Activated T-cell treated with anti-CD3 and anti-CD28 coated beads, Interleukin-2, amount 50 U/mL, for 24 hours (primary cell): ENCODE measurements around the gene ADCY5.

ENCODE experiments used
- DNase-seq: peaks from one replicate; pipeline ENCODE4 v3.0.0-alpha.2; 2020
- H3K27ac Mint-ChIP-seq: 2 replicates; pipeline ENCODE4 v1.8.0; 2020; ENCODE audit warnings: mild to moderate bottlenecking, mixed read lengths
- H3K27me3 Mint-ChIP-seq: 2 replicates; pipeline ENCODE4 v1.8.0; 2020; ENCODE audit warnings: mixed read lengths
- H3K36me3 Mint-ChIP-seq: 2 replicates; pipeline ENCODE4 v1.8.0; 2020; ENCODE audit warnings: low read depth, mixed read lengths
- H3K4me1 Mint-ChIP-seq: 2 replicates; pipeline ENCODE4 v1.8.0; 2020; ENCODE audit warnings: low read depth, mixed read lengths
- H3K4me3 Mint-ChIP-seq: 2 replicates; pipeline ENCODE4 v1.8.0; 2020; ENCODE audit warnings: mild to moderate bottlenecking, moderate library complexity, mixed read lengths
- H3K9me3 Mint-ChIP-seq: 2 replicates; pipeline ENCODE4 v1.8.0; 2020; ENCODE audit warnings: mixed read lengths

ADCY5 gene

DNA sequence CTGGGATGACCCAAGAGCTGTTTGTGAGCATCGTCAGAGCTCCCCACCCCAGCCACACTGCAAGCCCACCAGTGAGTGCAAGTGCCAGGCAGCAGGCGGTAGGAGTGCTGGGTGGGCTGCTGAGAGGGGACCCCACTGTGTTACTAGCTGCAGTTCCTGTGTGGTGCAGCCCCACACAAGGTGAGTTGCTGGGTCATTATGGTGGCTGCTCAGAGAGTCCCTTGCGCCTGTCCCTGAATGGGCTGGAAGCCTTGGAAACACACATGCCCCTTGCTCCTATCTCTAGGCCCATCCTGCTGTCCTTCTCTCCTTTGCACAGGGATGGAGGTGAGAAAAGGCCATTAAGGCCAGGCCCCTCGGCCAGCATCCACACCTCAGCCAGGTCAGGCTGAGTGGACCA is 163.4 kb downstream of the ADCY5 start:
- Mint-ChIP-seq H3K9me3 (peaks cover 3% of the 10 kb centered on the region), H3K27me3 (peaks cover 7% of the 10 kb centered on the region), H3K36me3 (no peaks in the 10 kb centered on the region)

DNA sequence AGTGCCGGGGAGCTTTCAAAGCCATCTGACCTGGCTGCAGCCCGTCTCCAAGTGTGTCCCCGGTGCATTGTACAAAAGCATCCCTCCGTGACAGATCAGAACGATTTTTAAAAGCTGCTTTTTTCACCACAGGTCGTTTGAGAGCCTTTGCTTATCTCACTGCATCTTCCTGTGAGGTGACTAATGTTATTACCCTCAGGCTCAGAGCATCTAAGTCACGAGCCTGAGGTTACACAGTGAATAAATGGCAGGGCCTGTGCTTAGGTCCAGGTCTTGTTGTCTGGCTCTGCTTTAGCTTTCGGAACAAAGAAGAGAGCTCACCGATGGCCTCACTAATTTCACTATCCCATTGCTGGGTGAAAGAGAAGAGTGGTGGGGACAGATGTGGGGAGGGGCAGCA is 163.8 kb downstream of the ADCY5 start:
- no peak for DNase-seq
- H3K4me3 Mint-ChIP-seq, result no peak overlapping the region
- H3K4me1 Mint-ChIP-seq, result no peaks in the 10 kb centered on the region
- H3K36me3 Mint-ChIP-seq, result no peaks in the 10 kb centered on the region
- peaks cover 7% of the 10 kb centered on the region for H3K27me3 Mint-ChIP-seq
- no peak overlapping the region for H3K27ac Mint-ChIP-seq
- H3K9me3 Mint-ChIP-seq, result peaks cover 3% of the 10 kb centered on the region

More for the DNA sequence above, 163.4 kb downstream of the ADCY5 start:
- no peak for DNase-seq
- Mint-ChIP-seq H3K4me1 (no peaks in the 10 kb centered on the region), H3K27ac (no peak overlapping the region), H3K4me3 (no peak overlapping the region)

DNA sequence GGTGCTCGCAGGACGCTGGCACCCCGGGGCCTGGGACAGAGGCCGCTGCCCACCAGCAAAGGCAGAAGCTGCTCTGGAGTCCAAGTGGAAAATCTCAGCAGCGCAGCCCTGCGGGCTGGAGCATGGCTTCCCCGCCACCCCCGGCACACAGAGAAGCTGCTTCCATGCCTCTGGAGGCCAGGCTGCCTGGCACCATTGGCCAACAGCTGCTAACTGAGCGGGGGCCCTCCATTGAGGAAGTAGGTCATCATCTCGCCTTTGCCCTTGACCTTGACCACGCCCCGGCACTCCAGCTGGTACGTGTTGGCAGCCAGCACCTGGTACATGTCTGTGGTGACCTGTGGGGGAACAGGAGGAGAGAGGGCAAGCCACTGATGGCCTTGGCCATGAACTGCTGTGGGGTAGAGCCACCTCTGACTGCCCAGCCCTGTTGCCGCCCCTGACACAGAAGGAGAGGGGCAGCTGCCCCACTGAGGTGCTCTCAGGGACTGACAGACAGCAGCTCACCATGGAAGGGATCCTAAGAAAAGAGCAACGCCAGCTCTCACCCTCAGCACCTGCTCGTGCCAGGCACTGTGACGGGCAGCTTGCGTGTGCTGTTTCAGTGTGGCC is 164.4 kb downstream of the ADCY5 start:
- Mint-ChIP-seq H3K27ac (no peak overlapping the region), H3K4me3 (no peak overlapping the region), H3K27me3 (peaks cover 7% of the 10 kb centered on the region), H3K36me3 (no peaks in the 10 kb centered on the region), H3K4me1 (no peaks in the 10 kb centered on the region), H3K9me3 (no peaks in the 10 kb centered on the region)
- no peak for DNase-seq

DNA sequence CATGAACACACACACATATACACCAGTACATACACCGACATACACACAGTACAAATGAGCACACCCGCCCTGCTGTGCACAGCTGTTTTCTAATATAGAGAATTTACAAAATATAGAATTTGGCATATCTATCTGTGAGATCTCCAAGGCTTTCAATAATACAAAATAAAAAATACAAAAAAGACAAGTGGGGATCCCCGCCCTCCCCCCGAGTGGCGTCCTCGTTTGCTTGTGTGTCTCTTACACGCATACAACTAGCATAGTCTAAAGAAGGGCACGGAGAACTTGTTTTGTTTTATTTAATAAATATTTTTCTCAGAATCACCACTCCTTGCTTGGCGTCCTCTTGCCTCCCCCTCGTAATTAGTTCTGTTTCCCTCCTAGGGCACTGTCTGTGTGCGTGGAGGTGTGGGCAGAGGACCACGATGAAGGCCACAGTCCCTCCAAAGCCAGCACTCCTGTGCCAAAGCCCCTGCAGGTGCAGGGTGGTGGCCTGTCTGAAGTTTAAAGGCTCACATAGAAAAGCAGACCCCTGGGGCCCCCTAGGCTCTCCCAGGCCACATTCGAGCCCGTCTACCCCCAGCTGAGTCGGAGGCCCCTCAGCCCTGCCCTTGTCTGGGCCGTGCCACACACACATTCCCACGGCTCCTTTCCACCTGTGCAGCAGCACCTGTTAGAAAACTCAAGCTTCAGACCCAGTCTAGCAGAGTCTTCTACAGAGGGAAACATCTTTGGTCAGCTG is 165.1 kb downstream of the ADCY5 start:
- no peak overlapping the region for H3K4me3 Mint-ChIP-seq
- H3K27ac Mint-ChIP-seq, result no peak overlapping the region
- H3K4me1 Mint-ChIP-seq, result no peaks in the 10 kb centered on the region
- no peak for DNase-seq
- no peaks in the 10 kb centered on the region for H3K9me3 Mint-ChIP-seq
- peaks cover 7% of the 10 kb centered on the region for H3K27me3 Mint-ChIP-seq
- no peaks in the 10 kb centered on the region for H3K36me3 Mint-ChIP-seq

DNA sequence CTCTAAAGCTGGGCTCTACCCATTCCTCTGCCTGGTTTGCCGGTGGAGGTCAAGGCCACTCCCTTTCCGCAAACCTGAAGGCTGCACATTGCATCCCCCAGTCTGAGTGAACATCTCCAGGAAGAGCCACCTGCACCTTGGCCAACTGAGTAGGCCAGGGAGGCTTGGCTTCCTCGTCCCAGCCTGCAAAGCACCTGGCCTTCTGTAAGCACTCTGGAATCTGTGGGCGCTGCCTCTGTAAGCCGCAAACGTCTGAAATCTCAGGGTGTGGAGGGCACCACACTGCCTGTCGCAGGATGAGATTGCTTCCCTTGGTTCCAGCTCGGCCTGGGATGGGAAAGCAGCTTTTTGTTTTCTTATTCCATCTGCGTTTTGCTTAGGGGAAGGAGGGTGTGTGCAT is 165.8 kb downstream of the ADCY5 start:
- no peak overlapping the region for H3K4me3 Mint-ChIP-seq
- no peaks in the 10 kb centered on the region for H3K4me1 Mint-ChIP-seq
- DNase-seq, result no peak
- H3K36me3 Mint-ChIP-seq, result no peaks in the 10 kb centered on the region
- peaks cover 7% of the 10 kb centered on the region for H3K27me3 Mint-ChIP-seq
- H3K9me3 Mint-ChIP-seq, result no peaks in the 10 kb centered on the region
- no peak overlapping the region for H3K27ac Mint-ChIP-seq

DNA sequence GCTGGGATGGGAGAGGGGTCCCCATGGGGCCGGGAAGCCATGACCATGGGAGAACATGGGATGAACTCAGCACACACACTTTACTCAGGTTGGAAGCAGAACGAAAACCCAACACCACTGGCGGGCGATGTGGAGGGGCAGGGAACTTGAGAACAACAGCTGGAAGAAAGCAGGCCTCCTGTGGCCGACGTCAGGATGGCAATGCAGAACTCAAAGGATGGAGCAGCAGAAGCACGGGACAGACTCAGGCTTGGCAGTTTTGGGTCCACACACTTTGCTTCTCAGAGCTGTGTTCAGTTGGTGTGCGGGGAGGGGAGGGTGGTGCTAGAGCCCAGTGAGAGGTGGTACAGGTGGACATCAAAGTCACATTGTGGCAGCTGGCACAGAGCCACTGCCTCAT is 166.4 kb downstream of the ADCY5 start:
- no peak overlapping the region for H3K4me3 Mint-ChIP-seq
- H3K9me3 Mint-ChIP-seq, result no peaks in the 10 kb centered on the region
- H3K27me3 Mint-ChIP-seq, result peaks cover 5% of the 10 kb centered on the region
- no peaks in the 10 kb centered on the region for H3K36me3 Mint-ChIP-seq
- H3K27ac Mint-ChIP-seq, result no peak overlapping the region
- H3K4me1 Mint-ChIP-seq, result no peaks in the 10 kb centered on the region
- DNase-seq, result no peak

DNA sequence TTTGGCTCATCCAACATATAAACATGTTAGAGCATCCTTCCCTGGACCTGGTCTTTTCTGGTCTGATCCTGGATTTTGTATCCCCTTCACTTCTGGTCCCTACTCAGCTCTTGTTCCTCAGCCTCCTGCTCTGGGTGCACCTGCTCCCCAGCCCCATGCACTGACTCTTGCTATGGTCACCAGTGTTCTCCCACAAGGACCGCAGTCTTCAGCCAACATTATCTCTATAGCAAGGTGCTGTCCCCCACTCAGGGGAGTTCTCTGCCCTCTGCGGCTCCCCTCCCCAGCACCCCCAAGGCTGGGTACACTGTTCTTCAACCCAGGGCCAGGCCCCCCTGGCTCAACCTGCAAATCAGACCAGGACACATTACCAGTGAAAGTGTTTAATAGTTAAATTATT is 167.0 kb downstream of the ADCY5 start:
- DNase-seq, result no peak
- Mint-ChIP-seq H3K4me3 (no peak overlapping the region), H3K9me3 (no peaks in the 10 kb centered on the region), H3K4me1 (peaks cover 2% of the 10 kb centered on the region), H3K27me3 (no peaks in the 10 kb centered on the region), H3K36me3 (no peaks in the 10 kb centered on the region), H3K27ac (no peak overlapping the region)

DNA sequence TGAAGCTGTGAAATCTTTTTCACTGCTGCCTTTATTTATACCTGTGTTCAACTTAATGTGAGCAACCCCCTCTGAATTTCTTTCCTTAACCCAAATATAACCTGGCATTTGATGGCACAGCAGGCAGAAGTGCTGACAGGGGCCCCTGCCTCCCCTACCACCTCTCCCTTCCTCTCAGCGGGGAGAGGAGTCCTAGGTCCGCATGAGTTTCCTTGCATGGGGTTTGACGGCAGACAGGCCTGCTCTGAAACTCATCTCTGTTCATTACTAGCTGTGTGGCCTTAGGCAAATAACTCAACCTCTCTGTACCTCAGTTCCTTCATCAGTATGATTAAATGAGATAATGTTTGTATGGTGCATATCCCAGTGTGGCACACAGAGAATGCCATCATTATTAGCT is 167.5 kb downstream of the ADCY5 start:
- DNase-seq, result no peak
- no peak overlapping the region for H3K4me3 Mint-ChIP-seq
- H3K4me1 Mint-ChIP-seq, result peaks cover 6% of the 10 kb centered on the region
- H3K27ac Mint-ChIP-seq, result no peak overlapping the region
- H3K9me3 Mint-ChIP-seq, result no peaks in the 10 kb centered on the region
- H3K36me3 Mint-ChIP-seq, result no peaks in the 10 kb centered on the region
- no peaks in the 10 kb centered on the region for H3K27me3 Mint-ChIP-seq

DNA sequence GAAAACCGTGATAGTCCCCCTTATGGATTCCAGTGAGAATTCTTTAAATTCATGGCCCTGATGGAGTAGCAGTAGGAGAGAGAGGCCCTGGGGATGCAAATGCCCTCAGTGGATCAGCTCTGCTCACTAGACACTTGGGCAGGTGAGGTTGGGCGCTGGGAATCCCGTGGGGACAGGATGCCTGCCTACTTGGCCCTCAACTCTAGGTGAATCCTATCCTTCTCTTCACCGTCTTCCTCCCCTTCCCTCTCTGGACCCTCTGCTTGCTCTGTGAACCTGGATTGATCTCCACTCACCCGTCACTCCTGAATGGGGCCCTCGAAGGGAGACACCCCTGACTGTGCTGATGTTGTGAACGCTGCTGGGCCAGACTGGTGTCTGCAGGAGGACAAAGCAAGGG is 169.8 kb downstream of the ADCY5 start:
- no peaks in the 10 kb centered on the region for H3K36me3 Mint-ChIP-seq
- H3K4me3 Mint-ChIP-seq, result no peak overlapping the region
- no peaks in the 10 kb centered on the region for H3K9me3 Mint-ChIP-seq
- H3K27me3 Mint-ChIP-seq, result no peaks in the 10 kb centered on the region
- no peak for DNase-seq
- H3K27ac Mint-ChIP-seq, result no peak overlapping the region
- H3K4me1 Mint-ChIP-seq, result peaks cover 6% of the 10 kb centered on the region

DNA sequence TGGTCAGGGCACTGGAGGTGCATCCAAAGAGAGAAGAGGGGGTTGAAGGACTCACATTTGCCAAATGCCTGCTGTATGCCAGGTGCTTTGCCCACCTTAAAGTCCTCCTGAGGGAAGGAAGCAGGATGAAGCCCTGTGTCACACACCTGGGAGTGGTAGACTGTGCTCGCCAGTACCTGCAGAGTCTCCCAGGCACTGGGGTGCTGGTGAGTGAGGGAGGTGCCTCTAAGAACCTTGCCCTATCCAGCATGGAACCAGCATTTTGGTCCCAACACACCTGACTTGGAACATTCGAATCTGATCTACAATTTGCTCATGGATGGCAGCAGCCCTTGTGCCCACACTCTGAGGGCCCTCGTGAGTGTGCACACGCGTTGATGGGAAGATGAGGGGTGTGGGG is 170.4 kb downstream of the ADCY5 start:
- no peak for DNase-seq
- Mint-ChIP-seq H3K27me3 (no peaks in the 10 kb centered on the region), H3K36me3 (no peaks in the 10 kb centered on the region), H3K27ac (no peak overlapping the region), H3K9me3 (no peaks in the 10 kb centered on the region), H3K4me3 (no peak overlapping the region), H3K4me1 (peaks cover 6% of the 10 kb centered on the region)

DNA sequence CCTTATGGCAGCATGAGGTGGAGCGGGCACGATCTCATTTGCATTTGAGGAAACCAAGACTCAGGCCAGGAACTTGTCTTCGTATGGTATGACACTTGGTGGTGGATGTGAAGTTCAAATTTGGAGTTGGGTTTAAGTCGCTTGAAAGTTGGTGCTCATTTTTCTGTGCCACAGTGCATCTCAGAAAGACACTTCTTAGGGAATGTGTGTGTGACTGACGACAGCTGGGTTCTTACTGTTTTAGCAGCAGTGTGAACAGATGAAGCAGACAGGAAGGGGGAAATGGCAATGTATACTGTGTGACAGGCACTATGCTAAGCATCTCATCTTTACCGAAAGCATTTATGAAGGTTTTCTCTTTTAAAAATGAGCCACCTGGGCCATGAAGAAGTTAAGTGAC is 171.8 kb downstream of the ADCY5 start:
- Mint-ChIP-seq H3K4me3 (no peak overlapping the region), H3K36me3 (peaks cover 9% of the 10 kb centered on the region), H3K27me3 (no peaks in the 10 kb centered on the region), H3K4me1 (peaks cover 6% of the 10 kb centered on the region), H3K9me3 (no peaks in the 10 kb centered on the region), H3K27ac (no peak overlapping the region)
- no peak for DNase-seq

DNA sequence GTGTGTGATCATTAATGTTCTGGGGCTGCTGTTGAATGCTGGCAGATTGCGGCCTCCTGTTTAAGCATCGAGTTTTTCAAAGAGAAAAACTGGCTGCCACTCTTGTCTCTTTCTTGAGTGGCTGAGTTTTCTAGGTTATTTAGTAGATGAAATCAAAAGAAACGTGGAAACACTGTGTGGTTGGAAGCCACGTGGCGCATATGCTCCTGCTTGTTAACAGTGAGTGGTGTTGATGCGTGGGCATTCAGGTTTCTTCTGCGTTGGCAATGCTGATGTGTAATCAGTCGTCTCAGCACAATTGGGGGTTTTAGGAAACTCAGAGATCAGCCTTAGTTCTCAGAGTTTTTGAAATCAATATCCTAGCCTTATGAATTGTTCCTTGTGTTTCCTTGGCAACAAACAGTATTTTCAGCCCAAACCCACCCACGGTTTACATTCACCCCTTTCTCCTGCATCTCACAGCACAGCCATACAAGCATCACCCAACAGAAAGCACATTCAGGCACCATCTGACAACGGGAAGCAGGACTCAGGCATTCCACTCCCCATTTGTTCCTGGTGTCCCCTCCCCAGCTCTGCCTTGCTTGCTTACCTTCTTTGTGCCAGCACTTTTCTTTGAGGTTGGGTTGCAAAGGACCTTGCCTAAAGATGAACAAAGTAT is 172.4 kb downstream of the ADCY5 start:
- H3K36me3 Mint-ChIP-seq, result peaks cover 15% of the 10 kb centered on the region

DNA sequence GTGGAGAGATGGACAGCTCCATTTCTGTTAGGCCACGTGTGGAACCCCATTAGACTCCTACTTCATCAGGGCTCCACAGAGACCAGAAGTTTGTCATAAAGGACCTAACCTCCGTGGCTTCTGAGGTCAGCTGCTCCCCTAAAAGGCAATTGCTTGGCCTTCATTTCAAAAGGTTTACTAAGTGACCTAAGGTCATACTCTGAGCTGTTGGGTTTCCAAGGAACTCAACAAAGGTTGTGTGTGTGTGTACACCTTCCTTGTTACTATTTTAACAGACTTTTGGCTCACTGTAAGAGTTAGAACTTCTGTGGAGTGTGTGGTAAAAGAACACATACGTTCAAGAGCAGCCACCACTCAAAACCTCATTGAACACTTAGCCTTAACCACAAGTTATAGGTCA is 173.2 kb downstream of the ADCY5 start:
- no peak overlapping the region for H3K4me3 Mint-ChIP-seq
- H3K9me3 Mint-ChIP-seq, result no peaks in the 10 kb centered on the region
- no peak overlapping the region for H3K27ac Mint-ChIP-seq
- no peaks in the 10 kb centered on the region for H3K27me3 Mint-ChIP-seq
- H3K4me1 Mint-ChIP-seq, result peaks cover 6% of the 10 kb centered on the region
- no peak for DNase-seq
- peaks cover 22% of the 10 kb centered on the region for H3K36me3 Mint-ChIP-seq

More for the DNA sequence above, 172.4 kb downstream of the ADCY5 start:
- no peak overlapping the region for H3K27ac Mint-ChIP-seq
- no peak for DNase-seq
- H3K4me1 Mint-ChIP-seq, result peaks cover 6% of the 10 kb centered on the region
- no peaks in the 10 kb centered on the region for H3K9me3 Mint-ChIP-seq
- H3K4me3 Mint-ChIP-seq, result no peak overlapping the region
- no peaks in the 10 kb centered on the region for H3K27me3 Mint-ChIP-seq

DNA sequence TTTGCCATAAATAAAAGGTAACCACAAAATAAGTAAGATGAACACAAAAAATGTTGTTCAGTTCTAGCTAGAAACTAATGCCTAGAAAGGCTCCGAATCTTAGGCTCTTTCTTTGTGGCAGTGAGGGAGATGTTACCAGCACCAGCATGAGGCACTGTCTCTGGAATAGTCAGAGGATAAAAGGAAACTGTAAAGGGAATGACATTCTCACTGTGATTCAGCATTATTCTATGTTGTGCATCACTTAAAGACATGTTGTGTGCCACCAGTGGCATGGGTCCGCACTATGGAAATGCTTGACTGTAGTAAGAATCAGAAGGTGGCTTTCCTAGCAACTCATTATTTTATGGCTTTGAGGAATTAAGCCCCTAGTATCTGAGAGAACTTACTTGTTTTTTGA is 176.3 kb downstream of the ADCY5 start:
- no peak overlapping the region for H3K4me3 Mint-ChIP-seq
- H3K9me3 Mint-ChIP-seq, result no peaks in the 10 kb centered on the region
- no peaks in the 10 kb centered on the region for H3K27me3 Mint-ChIP-seq
- DNase-seq, result no peak
- H3K4me1 Mint-ChIP-seq, result peaks cover 6% of the 10 kb centered on the region
- H3K27ac Mint-ChIP-seq, result no peak overlapping the region
- H3K36me3 Mint-ChIP-seq, result peaks cover 42% of the 10 kb centered on the region

DNA sequence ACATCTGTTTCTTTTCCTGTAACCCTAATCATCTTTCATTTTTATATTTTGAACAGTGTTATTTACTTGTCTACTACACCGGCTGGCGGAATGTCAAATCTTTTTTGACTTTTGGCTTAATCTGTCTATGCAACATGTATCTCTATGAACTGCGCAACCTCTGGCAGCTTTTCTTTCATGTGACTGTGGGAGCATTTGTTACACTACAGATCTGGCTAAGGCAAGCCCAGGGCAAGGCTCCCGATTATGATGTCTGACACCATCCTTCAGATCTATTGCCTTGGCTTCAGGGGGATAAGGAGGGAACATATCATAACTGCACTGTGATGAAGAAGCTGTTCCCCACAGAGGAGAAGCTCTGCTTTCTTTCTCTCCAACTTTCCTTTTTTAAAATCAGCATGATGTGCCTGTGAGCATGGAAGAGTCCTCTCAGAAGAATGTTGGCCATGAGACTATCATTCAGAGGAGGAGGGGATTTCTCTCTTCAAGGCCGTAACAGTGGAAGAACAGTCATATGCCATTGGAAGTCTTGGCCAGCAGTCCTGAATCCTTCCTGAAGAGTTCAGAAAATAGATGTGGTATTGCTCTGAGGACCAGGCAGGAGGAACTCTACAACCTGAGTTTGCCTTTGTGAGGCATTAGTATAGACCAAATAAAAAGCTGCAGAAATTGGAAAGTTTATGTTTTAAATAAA is 177.3 kb downstream of the ADCY5 start:
- Mint-ChIP-seq H3K36me3 (peaks cover 50% of the 10 kb centered on the region), H3K4me3 (no peak overlapping the region), H3K27ac (no peak overlapping the region), H3K4me1 (peaks cover 1% of the 10 kb centered on the region), H3K9me3 (no peaks in the 10 kb centered on the region), H3K27me3 (no peaks in the 10 kb centered on the region)
- DNase-seq, result no peak
